Measurements from ENCODE around the gene IMPG2. TPM values are rescaled to one million over a fixed set of nuclear protein-coding genes. Genes with fewer than 3 reads are reported as not detected.

Gene IMPG2
- total and polyA plus RNA-seq, 4 donors: 0.01 to 0.37 (median 0.25) TPM; not detected in 1

GRCh38 chr3:101273608-101274007 is 46.8 kb downstream of the IMPG2 start (continued):
- TF ChIP-seq, protein P1, sequence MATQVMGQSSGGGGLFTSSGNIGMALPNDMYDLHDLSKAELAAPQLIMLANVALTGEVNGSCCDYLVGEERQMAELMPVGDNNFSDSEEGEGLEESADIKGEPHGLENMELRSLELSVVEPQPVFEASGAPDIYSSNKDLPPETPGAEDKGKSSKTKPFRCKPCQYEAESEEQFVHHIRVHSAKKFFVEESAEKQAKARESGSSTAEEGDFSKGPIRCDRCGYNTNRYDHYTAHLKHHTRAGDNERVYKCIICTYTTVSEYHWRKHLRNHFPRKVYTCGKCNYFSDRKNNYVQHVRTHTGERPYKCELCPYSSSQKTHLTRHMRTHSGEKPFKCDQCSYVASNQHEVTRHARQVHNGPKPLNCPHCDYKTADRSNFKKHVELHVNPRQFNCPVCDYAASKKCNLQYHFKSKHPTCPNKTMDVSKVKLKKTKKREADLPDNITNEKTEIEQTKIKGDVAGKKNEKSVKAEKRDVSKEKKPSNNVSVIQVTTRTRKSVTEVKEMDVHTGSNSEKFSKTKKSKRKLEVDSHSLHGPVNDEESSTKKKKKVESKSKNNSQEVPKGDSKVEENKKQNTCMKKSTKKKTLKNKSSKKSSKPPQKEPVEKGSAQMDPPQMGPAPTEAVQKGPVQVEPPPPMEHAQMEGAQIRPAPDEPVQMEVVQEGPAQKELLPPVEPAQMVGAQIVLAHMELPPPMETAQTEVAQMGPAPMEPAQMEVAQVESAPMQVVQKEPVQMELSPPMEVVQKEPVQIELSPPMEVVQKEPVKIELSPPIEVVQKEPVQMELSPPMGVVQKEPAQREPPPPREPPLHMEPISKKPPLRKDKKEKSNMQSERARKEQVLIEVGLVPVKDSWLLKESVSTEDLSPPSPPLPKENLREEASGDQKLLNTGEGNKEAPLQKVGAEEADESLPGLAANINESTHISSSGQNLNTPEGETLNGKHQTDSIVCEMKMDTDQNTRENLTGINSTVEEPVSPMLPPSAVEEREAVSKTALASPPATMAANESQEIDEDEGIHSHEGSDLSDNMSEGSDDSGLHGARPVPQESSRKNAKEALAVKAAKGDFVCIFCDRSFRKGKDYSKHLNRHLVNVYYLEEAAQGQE (IDR thresholded peaks at IDR 0.05): no peak

- no peak overlapping the region for H3K4me3 ChIP-seq (ENCODE audit: low read depth in 1 of 3, low read length in 3 of 3)
- no peaks in the 10 kb centered on the region for H3K27me3 ChIP-seq (ENCODE audit: control insufficient read depth in 4 of 4, insufficient read depth in 4 of 4, low read length in 3 of 4)
- no peak overlapping the region for H3K27ac ChIP-seq (ENCODE audit: low read depth in 1 of 2, low read length in 2 of 2)
- DNase-seq (ENCODE audit: low spot score): no peak
- no peak overlapping the region for H3K9ac ChIP-seq (ENCODE audit: low read depth in 1 of 2, low read length in 2 of 2)
- no peaks in the 10 kb centered on the region for H3K4me1 ChIP-seq (ENCODE audit: control insufficient read depth in 4 of 4, insufficient read depth in 4 of 4, low read length in 3 of 4)
- TF ChIP-seq JUND (IDR thresholded peaks at IDR 0.05) (no peak), TAF1 (conservative IDR thresholded peaks at IDR 0.05) (no peak)
- H3K9me3 ChIP-seq (ENCODE audit: control insufficient read depth in 4 of 4, low read length in 3 of 4): no peaks in the 10 kb centered on the region
- no peaks in the 10 kb centered on the region for H3K36me3 ChIP-seq (ENCODE audit: control insufficient read depth in 4 of 4, insufficient read depth in 3 of 4, low read depth in 1 of 4, low read length in 3 of 4)
These were observed 47.2 kb downstream of the IMPG2 start for GRCh38 chr3:101273156-101273555.

GRCh38 chr3:101271728-101272127 is 48.6 kb downstream of the IMPG2 start:
- TF ChIP-seq RXRA (IDR thresholded peaks at IDR 0.05) (no peak), MAX (IDR thresholded peaks at IDR 0.05) (no peak), HNF4G (IDR thresholded peaks at IDR 0.05) (no peak), TAF1 (conservative IDR thresholded peaks at IDR 0.05) (no peak), GABPA (IDR thresholded peaks at IDR 0.05 in 1 of 2, conservative IDR thresholded peaks at IDR 0.05 in 1 of 2) (no peak), NR2F2 (IDR thresholded peaks at IDR 0.05) (no peak), JUND (IDR thresholded peaks at IDR 0.05) (no peak), FOXA1 (IDR thresholded peaks at IDR 0.05) (no peak), YY1 (IDR thresholded peaks at IDR 0.05) (no peak), FOXA2 (IDR thresholded peaks at IDR 0.05) (no peak), EGR1 (IDR thresholded peaks at IDR 0.05; ENCODE audit: low read depth in 2 of 2) (no peak), SP1 (IDR thresholded peaks at IDR 0.05) (no peak), ZBTB33 (IDR thresholded peaks at IDR 0.05) (no peak), CTCF (IDR thresholded peaks at IDR 0.05; ENCODE audit: low read depth, low read length, missing input control) (no peak), HNF4A (conservative IDR thresholded peaks at IDR 0.05) (no peak)
- TF ChIP-seq, protein P1 (IDR thresholded peaks at IDR 0.05): no peak
- TF ChIP-seq, protein P2, sequence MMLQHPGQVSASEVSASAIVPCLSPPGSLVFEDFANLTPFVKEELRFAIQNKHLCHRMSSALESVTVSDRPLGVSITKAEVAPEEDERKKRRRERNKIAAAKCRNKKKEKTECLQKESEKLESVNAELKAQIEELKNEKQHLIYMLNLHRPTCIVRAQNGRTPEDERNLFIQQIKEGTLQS (IDR thresholded peaks at IDR 0.05): no peak
- no peak for DNase-seq (ENCODE audit: low spot score)
- Histone ChIP-seq H3K4me3 (ENCODE audit: low read depth in 1 of 3, low read length in 3 of 3) (no peak overlapping the region), H3K27me3 (ENCODE audit: control insufficient read depth in 4 of 4, insufficient read depth in 4 of 4, low read length in 3 of 4) (no peaks in the 10 kb centered on the region), H3K4me1 (ENCODE audit: control insufficient read depth in 4 of 4, insufficient read depth in 4 of 4, low read length in 3 of 4) (no peaks in the 10 kb centered on the region), H3K9ac (ENCODE audit: low read depth in 1 of 2, low read length in 2 of 2) (no peak overlapping the region), H3K27ac (ENCODE audit: low read depth in 1 of 2, low read length in 2 of 2) (no peak overlapping the region), H3K9me3 (ENCODE audit: control insufficient read depth in 4 of 4, low read length in 3 of 4) (no peaks in the 10 kb centered on the region), H3K36me3 (ENCODE audit: control insufficient read depth in 4 of 4, insufficient read depth in 3 of 4, low read depth in 1 of 4, low read length in 3 of 4) (no peaks in the 10 kb centered on the region)
- 68% methylated on average over 4 of the region's 4 CpGs for WGBS

Data from liver (tissue), 9 donors.